GM23338 (cell line): ENCODE results near the gene SPRING1. TPM values are rescaled to one million over a fixed set of nuclear protein-coding genes. Genes with fewer than 3 reads are reported as not detected.

Experiments
- ATAC-seq: fragments of 200-7000 bp; cut with Tn5 transposase; 3 replicates; pipeline ENCODE4 v1.9.1; 2020
- DNase-seq: peaks from one replicate; pipeline ENCODE4 v3.0.0-alpha.2; 2015; ENCODE audit warnings: low spot score
- H2AFZ ChIP-seq: fragments of 200-600 bp; sonication (generic); 2 replicates; pipeline ENCODE4 v1.8.0; 2016; ENCODE audit warnings: antibody characterized with exemption, mild to moderate bottlenecking, moderate library complexity
- H3F3A ChIP-seq: fragments of 200-600 bp; sonication (generic); replicated peaks from 2 replicates; pipeline ENCODE4 v1.8.0; 2017; ENCODE audit warnings: antibody characterized with exemption, mixed run types, low read depth
- H3K27ac ChIP-seq: fragments of 200-600 bp; sonication (generic); 2 replicates; pipeline ENCODE4 v1.6.1; 2016; ENCODE audit warnings: low read depth
- H3K27me3 ChIP-seq: fragments of 200-600 bp; sonication (generic); 2 replicates; pipeline ENCODE4 v1.8.0; 2016; ENCODE audit warnings: mild to moderate bottlenecking, mixed run types, moderate library complexity; ENCODE audit not compliant: insufficient read depth
- H3K36me3 ChIP-seq: fragments of 200-600 bp; sonication (generic); 2 replicates; pipeline ENCODE4 v1.8.0; 2016; ENCODE audit warnings: mild to moderate bottlenecking; ENCODE audit not compliant: insufficient read depth
- H3K4me1 ChIP-seq: fragments of 200-600 bp; sonication (generic); 2 replicates; pipeline ENCODE4 v1.8.0; 2016; ENCODE audit warnings: mild to moderate bottlenecking, moderate library complexity; ENCODE audit not compliant: insufficient read depth
- H3K4me2 ChIP-seq: fragments of 200-600 bp; sonication (generic); 2 replicates; pipeline ENCODE4 v1.7.1; 2017; ENCODE audit warnings: mixed run types
- H3K4me3 ChIP-seq: fragments of 200-600 bp; sonication (generic); 2 replicates; pipeline ENCODE4 v1.6.1; 2016; ENCODE audit warnings: mixed run types
- H3K79me2 ChIP-seq: fragments of 200-600 bp; sonication (generic); replicated peaks from 2 replicates; pipeline ENCODE4 v1.8.0; 2017; ENCODE audit warnings: mild to moderate bottlenecking; ENCODE audit not compliant: insufficient read depth
- H3K9me2 ChIP-seq: fragments of 200-600 bp; sonication (generic); 2 replicates; pipeline ENCODE4 v1.8.0; 2017; ENCODE audit not compliant: insufficient read depth
- H4K20me1 ChIP-seq: fragments of 200-600 bp; sonication (generic); replicated peaks from 2 replicates; pipeline ENCODE4 v1.8.0; 2017; ENCODE audit warnings: mild to moderate bottlenecking; ENCODE audit not compliant: insufficient read depth
- H3K27ac Mint-ChIP-seq: 2 replicates; pipeline ENCODE4 v1.8.0; 2020; ENCODE audit warnings: inconsistent platforms, mild to moderate bottlenecking, moderate library complexity, mixed read lengths
- H3K27me3 Mint-ChIP-seq: 3 replicates; pipeline ENCODE4 v1.8.0; 2022; ENCODE audit warnings: low read depth, mild to moderate bottlenecking, moderate library complexity, mixed read lengths, inconsistent platforms; ENCODE audit not compliant: insufficient read depth, poor library complexity
- H3K36me3 Mint-ChIP-seq: 3 replicates; pipeline ENCODE4 v1.8.0; 2021; ENCODE audit warnings: low read depth, mild to moderate bottlenecking, inconsistent platforms, moderate library complexity, mixed read lengths
- H3K4me1 Mint-ChIP-seq: 3 replicates; pipeline ENCODE4 v1.8.0; 2020; ENCODE audit warnings: mild to moderate bottlenecking, inconsistent platforms, mixed read lengths
- H3K4me3 Mint-ChIP-seq: 3 replicates; pipeline ENCODE4 v1.8.0; 2021; ENCODE audit warnings: moderate library complexity, mild to moderate bottlenecking, inconsistent platforms, mixed read lengths
- H3K9me3 Mint-ChIP-seq: 3 replicates; pipeline ENCODE4 v1.8.0; 2020; ENCODE audit warnings: moderate library complexity, mild to moderate bottlenecking, inconsistent platforms, mixed read lengths
- CREB1 ChIP-seq: fragments of 250-450 bp; sonication (Bioruptor Pico); IDR thresholded peaks from 2 replicates; pipeline ENCODE4 v1.5.0; 2020; ENCODE audit warnings: low read depth, mild to moderate bottlenecking, moderate library complexity
- CTCF ChIP-seq, 2 experiments: fragments of 200-600 bp in 1 of 2; sonication (generic) in 1 of 2; conservative IDR thresholded peaks; 2 replicates each; pipeline versions ENCODE4 v1.5.1 to v1.6.1; 2016 to 2017; ENCODE audit warnings: antibody characterized with exemption in 2 of 2, low read depth in 2 of 2, mild to moderate bottlenecking in 2 of 2, moderate library complexity in 1 of 2
- ETS1 ChIP-seq: IDR thresholded peaks from 2 replicates; pipeline ENCODE4 v1.6.1; 2016; ENCODE audit warnings: antibody characterized with exemption
- EZH2 ChIP-seq: fragments of 200-600 bp; sonication (generic); IDR thresholded peaks from one replicate; pipeline ENCODE4 v1.8.0; 2017; ENCODE audit warnings: antibody characterized with exemption, mild to moderate bottlenecking, low read depth; ENCODE audit not compliant: unreplicated experiment
- EZH2phosphoT487 ChIP-seq: fragments of 200-600 bp; sonication (generic); IDR thresholded peaks from one replicate; pipeline ENCODE4 v1.8.1; 2018; ENCODE audit warnings: antibody characterized with exemption; ENCODE audit not compliant: unreplicated experiment
- JUNB ChIP-seq: IDR thresholded peaks from one replicate; pipeline ENCODE4 v1.6.1; 2016; ENCODE audit warnings: antibody characterized with exemption; ENCODE audit not compliant: unreplicated experiment
- NANOG ChIP-seq: IDR thresholded peaks from 2 replicates; pipeline ENCODE4 v1.6.1; 2016; ENCODE audit warnings: antibody characterized with exemption, borderline replicate concordance
- POLR2AphosphoS5 ChIP-seq: IDR thresholded peaks from 2 replicates; pipeline ENCODE4 v1.6.1; 2016; ENCODE audit warnings: antibody characterized with exemption, low read depth
- REST ChIP-seq: IDR thresholded peaks from one replicate; pipeline ENCODE4 v1.6.1; 2018; ENCODE audit warnings: antibody characterized with exemption; ENCODE audit not compliant: unreplicated experiment
- STAT1 ChIP-seq: IDR thresholded peaks from one replicate; pipeline ENCODE4 v1.6.1; 2016; ENCODE audit warnings: antibody characterized with exemption; ENCODE audit not compliant: unreplicated experiment
- ZNF114 ChIP-seq: fragments of 250-450 bp; sonication (Bioruptor Pico); IDR thresholded peaks from 2 replicates; pipeline ENCODE4 v1.5.0; 2020; ENCODE audit warnings: mild to moderate bottlenecking, moderate library complexity
- ZNF331 ChIP-seq: fragments of 250-450 bp; sonication (Bioruptor Pico); IDR thresholded peaks from 2 replicates; pipeline ENCODE4 v1.5.0; 2020; ENCODE audit warnings: low read depth, mild to moderate bottlenecking, moderate library complexity
- ZNF462 ChIP-seq: fragments of 250-450 bp; sonication (Bioruptor Pico); IDR thresholded peaks from 2 replicates; pipeline ENCODE4 v1.5.0; 2020; ENCODE audit warnings: mild to moderate bottlenecking, moderate library complexity
- polyA plus RNA-seq: library from polyadenylated mRNA; unstranded; fragments of >200 nt; fragmentation: Nextera tagmentation; extraction: Ambion mirVana; gene quantifications from 2 replicates; pipeline ENCODE4 v1.2.1, GENCODE V29; 2016
- total RNA-seq: library from RNA; depleted of rRNA; stranded (reverse); fragments of >200 nt; shearing (Covaris generic); gene quantifications from 2 replicates; pipeline ENCODE4 v1.2.3, GENCODE V29; 2014

SPRING1 gene
- total and polyA plus RNA-seq, 2 experiments from 2014 or later, result 8.2 to 57.1 TPM

GRCh38 chr12:116780942-116781341 lies 43.1 kb upstream of the SPRING1 start:
- no peaks in the 10 kb centered on the region for H3K27me3 ChIP-seq
- peaks cover 65% of the 10 kb centered on the region for H3K36me3 Mint-ChIP-seq
- ATAC-seq, result no peak

More at GRCh38 chr12:116780942-116781341, 43.1 kb upstream of the SPRING1 start:
- Histone ChIP-seq H3K4me1 (no peaks in the 10 kb centered on the region), H3K4me2 (no peak overlapping the region), H3K4me3 (no peak overlapping the region), H3K79me2 (no peaks in the 10 kb centered on the region), H3K36me3 (peaks cover 13% of the 10 kb centered on the region; the same call in 1 of the 2 replicates), H3K27ac (no peak overlapping the region), H4K20me1 (no peaks in the 10 kb centered on the region; the same call in 1 of the 2 replicates), H3F3A (no peaks in the 10 kb centered on the region), H3K9me2 (no peaks in the 10 kb centered on the region), H2AFZ (no peak overlapping the region)
- Mint-ChIP-seq H3K4me1 (peaks cover 4% of the 10 kb centered on the region; the same call in 1 of the 3 replicates), H3K27ac (no peak overlapping the region), H3K4me3 (no peak overlapping the region), H3K9me3 (no peaks in the 10 kb centered on the region; the same call in 2 of the 3 replicates), H3K27me3 (no peaks in the 10 kb centered on the region)
- no peak for DNase-seq
- TF ChIP-seq EZH2 (no peak), ZNF114 (no peak), CTCF (conservative IDR thresholded peaks at IDR 0.05; ENCODE audit: low read depth in 2 of 2) (no peak), ZNF331 (CRISPR knock-in tag) (no peak), JUNB (no peak), CREB1 (CRISPR knock-in tag) (no peak), EZH2phosphoT487 (no peak), POLR2AphosphoS5 (no peak), REST (no peak), ETS1 (no peak), NANOG (no peak), STAT1 (no peak), ZNF462 (CRISPR knock-in tag) (no peak)
